Common myeloid progenitor, CD34-positive (primary cell): ENCODE data around the gene DOCK3.
"Not testable (repeated sequence)": the region's sequence is repeated elsewhere in the genome, so short reads cannot be mapped to it uniquely, and the experiment has no call there.

Experiments used
- CTCF ChIA-PET: fragments of 350-600 bp; sonication (Branson Sonifier 250); formaldehyde crosslinking; loops from one replicate; lab custom pipeline; 2021; ENCODE audit warnings: antibody characterized with exemption; lab: Charles Lee
- POLR2A ChIA-PET: fragments of 350-600 bp; sonication (Branson Sonifier 250); formaldehyde crosslinking; loops from one replicate; lab custom pipeline; 2021; ENCODE audit warnings: antibody characterized with exemption; lab: Charles Lee
- DNase-seq, 3 donors: peaks; one replicate each; pipeline versions ENCODE4 v3.0.0 to v3.0.0-alpha.2; 2013
- H3K27ac ChIP-seq, 2 experiments: 1 replicate in 1 of 2; 2 replicates in 1 of 2; pipeline ENCODE4 v1.7.0; 2013; ENCODE audit warnings: inconsistent platforms in 2 of 2, low read length in 2 of 2, mild to moderate bottlenecking in 2 of 2, low read depth in 1 of 2, moderate library complexity in 1 of 2; ENCODE audit not compliant: severe bottlenecking in 2 of 2, insufficient read depth in 1 of 2, poor library complexity in 1 of 2
- H3K27me3 ChIP-seq, 5 experiments: replicated peaks in 2 of 5; 1 replicate in 3 of 5; 2 replicates in 2 of 5; pipeline versions ENCODE4 v1.6.1 to v1.7.0; 2013; ENCODE audit warnings: low read length in 4 of 5, mild to moderate bottlenecking in 2 of 5, moderate library complexity in 2 of 5, inconsistent platforms in 1 of 5; ENCODE audit not compliant: insufficient read depth in 5 of 5, control insufficient read depth in 4 of 5
- H3K36me3 ChIP-seq, 4 experiments: 1 replicate in 2 of 4; 2 replicates in 2 of 4; pipeline versions ENCODE4 v1.6.1 to v1.7.0; 2013; ENCODE audit warnings: low read length in 3 of 4, control low read depth in 1 of 4, mild to moderate bottlenecking in 1 of 4; ENCODE audit not compliant: control insufficient read depth in 4 of 4, insufficient read depth in 4 of 4
- H3K4me1 ChIP-seq, 4 experiments: 1 replicate in 3 of 4; 2 replicates in 1 of 4; pipeline versions ENCODE4 v1.6.1 to v1.7.1; 2013; ENCODE audit warnings: low read length in 3 of 4, mild to moderate bottlenecking in 3 of 4, control low read depth in 1 of 4, inconsistent platforms in 1 of 4, moderate library complexity in 1 of 4; ENCODE audit not compliant: control insufficient read depth in 4 of 4, insufficient read depth in 4 of 4; ENCODE audit errors: control extremely low read depth in 1 of 4
- H3K4me3 ChIP-seq, 7 experiments: 1 replicate in 4 of 7; 2 replicates in 3 of 7; pipeline versions ENCODE4 v1.5.1 to v1.7.0; 2013; ENCODE audit warnings: mild to moderate bottlenecking in 7 of 7, low read length in 6 of 7, moderate library complexity in 6 of 7, inconsistent platforms in 2 of 7, low read depth in 2 of 7, control low read depth in 1 of 7; ENCODE audit not compliant: insufficient read depth in 4 of 7, control insufficient read depth in 1 of 7; ENCODE audit errors: extremely low read depth in 1 of 7
- H3K9me3 ChIP-seq, 5 experiments: 1 replicate in 4 of 5; 2 replicates in 1 of 5; pipeline versions ENCODE4 v1.6.1 to v1.7.1; 2013; ENCODE audit warnings: low read length in 4 of 5, mild to moderate bottlenecking in 2 of 5, inconsistent platforms in 1 of 5, low read depth in 1 of 5, moderate library complexity in 1 of 5; ENCODE audit not compliant: control insufficient read depth in 4 of 5, insufficient read depth in 2 of 5; ENCODE audit errors: control extremely low read depth in 1 of 5
- WGBS: methylation state at CpG from one replicate; pipeline ENCODE4 v1.1.5; 2013; ENCODE audit not compliant: insufficient coverage; 5-methylcytosine and 5-hydroxymethylcytosine counted together

Gene DOCK3

GRCh38 chr3:50922071-50922470 is 247.3 kb downstream of the DOCK3 start:
- H3K36me3 ChIP-seq, H3K9me3 ChIP-seq, POLR2A ChIA-PET, CTCF ChIA-PET, H3K27me3 ChIP-seq, DNase-seq, H3K4me3 ChIP-seq, H3K27ac ChIP-seq, H3K4me1 ChIP-seq: not testable (repeated sequence)
- WGBS, result 95% methylated on average over 4 of the region's 5 CpGs

DNA sequence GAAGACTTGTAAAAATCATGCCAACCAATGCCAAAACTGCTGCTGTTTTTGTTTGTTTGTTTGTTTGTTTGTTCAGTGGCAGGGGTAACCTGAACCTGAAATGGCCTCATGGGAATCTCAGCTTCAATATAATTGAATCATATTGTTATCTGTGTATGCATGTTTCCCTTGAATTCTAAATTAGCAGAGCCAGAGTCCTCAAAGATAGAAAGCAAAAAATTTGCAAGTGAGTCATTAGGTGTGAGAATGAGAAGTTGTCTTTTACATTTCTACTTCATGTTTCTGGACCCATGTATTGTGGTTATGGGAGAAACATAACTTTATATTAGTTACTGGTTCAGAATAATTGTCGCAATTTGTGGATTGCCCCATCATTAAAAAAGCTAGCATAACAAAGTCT is 249.2 kb downstream of the DOCK3 start:
- Histone ChIP-seq H3K9me3 (peaks cover 0 to 6% (median 3%) of the 10 kb centered on the region in 5 experiments), H3K27me3 (no peaks in the 10 kb centered on the region), H3K36me3 (no peaks in the 10 kb centered on the region), H3K4me1 (peaks cover 0 to 6% (median 0%) of the 10 kb centered on the region in 4 experiments), H3K27ac (no peak overlapping the region), H3K4me3 (no peak overlapping the region)
- DNase-seq, result no peak
- ChIA-PET CTCF (interaction anchor here (0.9 kb wide), 1 partner anchor 26 kb away, joined by 3 read pairs; no protein-coding TSS in a partner anchor), POLR2A (no interaction called here)
- WGBS, result no CpG with 5 or more reads among the region's 1 CpG

GRCh38 chr3:50924638-50925037 is 249.9 kb downstream of the DOCK3 start:
- Histone ChIP-seq H3K36me3 (no peaks in the 10 kb centered on the region), H3K27ac (no peak overlapping the region), H3K4me1 (peaks cover 0 to 6% (median 0%) of the 10 kb centered on the region in 4 experiments), H3K4me3 (no peak overlapping the region), H3K27me3 (no peaks in the 10 kb centered on the region), H3K9me3 (peaks cover 0 to 6% (median 3%) of the 10 kb centered on the region in 5 experiments)
- 100% methylated on average over 1 of the region's 2 CpGs for WGBS
- DNase-seq, result no peak
- CTCF ChIA-PET, result no interaction called here
- POLR2A ChIA-PET, result no interaction called here

GRCh38 chr3:50926868-50927267 is 252.1 kb downstream of the DOCK3 start:
- Histone ChIP-seq H3K4me1 (peaks cover 0 to 6% (median 0%) of the 10 kb centered on the region in 4 experiments), H3K9me3 (peaks cover 0 to 4% (median 1%) of the 10 kb centered on the region in 5 experiments), H3K36me3 (no peaks in the 10 kb centered on the region), H3K4me3 (no peak overlapping the region), H3K27me3 (no peaks in the 10 kb centered on the region), H3K27ac (no peak overlapping the region)
- CTCF ChIA-PET, result no interaction called here
- 95% methylated on average over 2 of the region's 2 CpGs for WGBS
- POLR2A ChIA-PET, result no interaction called here
- DNase-seq, result no peak

GRCh38 chr3:50930371-50931208 is 255.9 kb downstream of the DOCK3 start:
- Histone ChIP-seq H3K27me3 (no peaks in the 10 kb centered on the region), H3K9me3 (peaks cover 1 to 10% (median 6%) of the 10 kb centered on the region in 5 experiments), H3K4me3 (no peak overlapping the region), H3K4me1 (peaks cover 0 to 6% (median 0%) of the 10 kb centered on the region in 4 experiments), H3K27ac (no peak overlapping the region), H3K36me3 (no peaks in the 10 kb centered on the region)
- ChIA-PET CTCF (no interaction called here), POLR2A (no interaction called here)
- no peak for DNase-seq
- 96% methylated on average over 15 of the region's 20 CpGs for WGBS

DNA sequence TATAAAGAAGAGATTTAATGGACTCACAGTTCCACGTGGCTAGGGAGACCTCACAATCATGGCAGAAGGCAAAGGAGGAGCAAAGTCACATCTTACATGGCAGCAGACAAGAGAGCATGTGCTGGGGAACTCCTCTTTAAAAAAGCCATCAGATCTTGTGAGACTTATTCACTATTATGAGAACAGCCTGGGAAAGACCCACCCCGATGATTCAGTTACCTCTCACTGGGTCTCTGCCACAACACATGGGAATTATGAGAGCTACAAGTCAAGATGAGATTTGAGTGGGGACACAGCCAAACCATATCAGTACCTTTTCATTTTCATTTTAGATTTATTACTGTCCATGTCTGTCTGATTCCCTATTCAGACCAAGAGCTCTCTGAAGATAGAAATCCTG is 258.2 kb downstream of the DOCK3 start:
- H3K27me3 ChIP-seq, H3K4me3 ChIP-seq, POLR2A ChIA-PET, H3K27ac ChIP-seq, DNase-seq, H3K4me1 ChIP-seq, H3K36me3 ChIP-seq: not testable (repeated sequence)
- 100% methylated on average over 1 of the region's 2 CpGs for WGBS
- peaks cover 5 to 17% (median 6%) of the 10 kb centered on the region in 5 experiments for H3K9me3 ChIP-seq
- CTCF ChIA-PET, result interaction anchor here (1.0 kb wide), 1 partner anchor 9 kb away, joined by 3 read pairs; no protein-coding TSS in a partner anchor

- ChIA-PET CTCF (no interaction called here), POLR2A (no interaction called here)
- Histone ChIP-seq H3K27ac (no peak overlapping the region), H3K36me3 (no peaks in the 10 kb centered on the region), H3K9me3 (peaks cover 5 to 17% (median 6%) of the 10 kb centered on the region in 5 experiments), H3K4me1 (no peaks in the 10 kb centered on the region), H3K4me3 (no peak overlapping the region), H3K27me3 (no peaks in the 10 kb centered on the region)
- WGBS, result no CpG with 5 or more reads among the region's 2 CpGs
- no peak for DNase-seq
Observed at GRCh38 chr3:50936389-50936788, 261.7 kb downstream of the DOCK3 start.
